GM18861 (cell line): ENCODE data around the gene ASAP3.
"Not testable (repeated sequence)": the region's sequence is repeated elsewhere in the genome, so short reads cannot be mapped to it uniquely, and the experiment has no call there.

Source experiments
- ATAC-seq: cut with Tn5 transposase; IDR thresholded peaks from one replicate; pipeline ENCODE4 v1.9.1; 2021; ENCODE audit not compliant: unreplicated experiment

The ASAP3 gene

GRCh38 chr1:23400324-23401114 lies 83.5 kb downstream of the ASAP3 start:
- ATAC-seq = no peak

DNA sequence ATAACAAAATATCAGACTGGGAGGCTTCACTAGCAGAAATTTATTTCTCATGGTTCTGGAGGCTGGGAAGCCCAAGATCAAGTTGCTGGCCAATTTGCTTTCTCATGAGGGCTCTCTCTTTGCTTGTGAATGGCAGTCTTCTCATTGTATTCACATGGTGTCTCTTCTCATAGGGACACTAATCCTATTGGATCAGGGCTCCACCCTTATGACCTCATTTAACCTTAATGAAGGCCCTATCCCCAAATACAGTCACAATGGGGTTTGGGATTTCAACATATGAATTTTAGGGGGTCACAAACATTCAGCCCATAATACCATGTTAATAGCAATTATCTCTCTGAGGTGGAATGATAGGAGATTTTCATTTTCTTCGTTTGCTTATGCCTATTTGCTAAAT lies 84.8 kb downstream of the ASAP3 start:
- no peak for ATAC-seq

DNA sequence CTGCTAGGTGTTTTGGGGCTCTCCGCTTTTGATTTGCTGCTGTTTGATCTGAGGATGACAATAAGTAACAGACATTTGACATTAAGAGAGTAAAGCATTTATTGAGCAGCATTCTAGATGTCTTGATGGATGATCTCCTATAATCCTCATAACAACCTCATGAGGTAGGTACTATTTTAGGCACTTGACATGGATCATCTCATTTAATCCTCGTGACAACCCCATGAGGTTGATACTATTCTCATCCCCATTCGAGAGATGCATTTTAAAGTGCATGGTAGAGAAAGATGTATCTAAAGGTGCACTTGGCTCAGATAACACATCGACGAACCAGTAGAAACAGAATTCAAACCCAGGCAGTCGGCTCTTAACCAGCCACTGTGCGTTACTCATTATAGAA lies 86.1 kb downstream of the ASAP3 start:
- no peak for ATAC-seq

- no peak for ATAC-seq
These were observed 87.6 kb downstream of the ASAP3 start for GRCh38 chr1:23396380-23396779.

- no peak for ATAC-seq
These were observed 88.1 kb downstream of the ASAP3 start for GRCh38 chr1:23395849-23396248.

DNA sequence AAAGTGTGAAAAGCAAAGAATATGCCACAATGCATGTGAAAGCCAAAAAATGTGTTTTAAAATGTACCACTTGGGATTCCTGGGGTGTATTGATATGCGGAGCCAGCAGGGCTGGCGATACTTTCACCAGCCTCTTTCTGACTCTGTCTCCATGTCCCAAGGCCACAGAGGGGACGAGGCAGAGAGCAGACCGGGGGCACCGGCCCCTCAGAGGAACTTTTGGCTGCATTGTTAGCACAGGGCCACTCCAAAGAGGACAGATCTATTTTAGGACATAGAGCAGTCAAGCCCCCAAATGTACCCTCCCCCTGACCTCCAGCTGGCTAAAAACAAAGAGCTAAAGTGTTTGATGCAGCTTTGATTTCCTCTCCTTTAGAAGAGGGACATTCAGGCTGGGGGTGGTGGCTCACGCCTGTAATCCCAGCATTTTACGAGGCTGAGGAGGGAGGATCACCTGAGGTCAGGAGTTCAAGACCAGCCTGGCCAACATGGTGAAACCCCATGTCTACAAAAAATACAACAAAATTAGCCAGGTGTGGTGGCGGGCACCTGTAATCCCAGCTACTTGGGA lies 88.7 kb downstream of the ASAP3 start:
- ATAC-seq = no peak

DNA sequence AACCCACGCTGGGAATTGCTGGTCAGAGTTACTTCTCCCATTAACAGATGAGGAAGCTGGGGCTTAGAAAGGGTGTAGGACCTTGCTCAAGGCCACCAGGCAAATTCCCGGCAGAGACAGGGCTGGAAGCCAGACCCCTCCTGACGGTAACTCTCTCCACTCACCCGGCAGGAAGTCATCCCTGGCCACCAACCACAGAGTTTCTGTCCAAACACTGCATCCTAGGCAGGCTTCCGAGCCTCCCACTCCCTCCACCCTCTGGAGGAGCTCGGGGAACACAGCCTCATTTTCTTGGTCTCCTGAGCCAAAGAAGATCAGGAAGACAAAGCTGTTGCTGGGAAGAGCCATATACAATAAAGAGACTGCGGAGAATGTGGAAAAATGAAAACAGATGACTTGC lies 89.3 kb downstream of the ASAP3 start:
- ATAC-seq = no peak

DNA sequence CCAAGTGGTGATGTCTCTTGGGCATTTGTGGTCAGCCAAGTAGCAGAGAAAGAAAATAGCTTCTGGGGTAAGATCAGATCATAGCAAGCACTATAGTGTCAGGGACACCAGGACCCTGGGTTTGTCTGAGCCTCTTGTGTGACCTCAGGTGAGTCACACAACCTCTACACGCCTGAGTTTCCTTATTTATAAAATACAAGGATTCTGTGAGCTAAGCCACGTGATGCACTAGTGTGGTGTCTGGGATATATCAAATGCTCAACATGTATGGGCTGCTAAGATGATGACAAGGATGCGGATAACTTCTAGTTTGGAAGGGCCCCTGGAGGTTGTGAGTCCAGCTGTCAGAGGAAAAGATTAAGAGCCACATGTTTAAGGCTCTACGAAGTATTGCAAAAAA lies 89.8 kb downstream of the ASAP3 start:
- ATAC-seq = no peak

DNA sequence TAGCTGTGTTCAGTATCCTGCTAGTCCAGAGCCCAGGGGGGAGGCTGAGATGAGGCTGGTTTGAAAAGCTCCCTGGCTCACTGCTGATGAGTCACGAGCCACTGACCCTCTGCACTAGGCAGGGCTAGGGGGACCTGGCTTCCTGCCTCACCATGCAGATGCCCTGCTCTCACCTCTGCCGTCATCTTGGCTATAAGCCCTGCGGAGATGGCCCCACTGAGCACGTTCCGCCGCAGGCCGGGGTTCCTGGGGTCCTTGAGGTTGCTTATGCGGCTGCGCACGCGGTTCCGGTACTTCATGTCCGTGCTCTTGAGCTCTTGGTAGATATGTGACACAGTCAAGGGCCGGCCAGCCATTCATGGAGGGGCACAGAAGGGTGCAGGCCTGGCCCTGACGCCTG lies 90.3 kb downstream of the ASAP3 start:
- ATAC-seq = no peak

DNA sequence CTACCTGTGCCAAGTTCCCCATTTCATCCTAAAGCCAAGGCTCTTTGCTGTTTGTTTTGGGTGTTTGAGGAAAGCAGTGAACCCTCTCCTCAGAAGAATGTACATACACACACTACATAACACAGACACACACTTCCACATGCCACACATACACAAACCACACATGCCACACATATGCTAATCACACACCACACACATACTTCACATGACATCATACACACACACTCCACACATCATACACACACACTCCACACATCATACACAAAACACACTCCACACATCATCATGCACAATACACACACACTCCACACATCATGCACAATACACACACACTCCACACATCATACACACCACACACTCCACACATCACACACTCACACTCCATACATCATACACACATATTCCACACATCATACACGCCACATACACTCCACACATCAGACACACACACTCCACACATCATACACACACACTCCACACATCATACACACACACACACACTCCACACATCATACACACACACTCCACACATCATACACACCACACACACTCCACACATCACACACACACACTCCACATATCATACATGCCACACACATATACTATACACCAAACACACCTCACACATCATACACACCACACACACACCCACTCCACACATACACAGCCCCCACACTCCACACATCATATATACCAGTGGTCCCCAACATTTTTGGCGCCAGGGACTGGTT lies 91.7 kb downstream of the ASAP3 start:
- no peak for ATAC-seq

- no peak for ATAC-seq
These were observed 94.1 kb downstream of the ASAP3 start for GRCh38 chr1:23389837-23390321.

DNA sequence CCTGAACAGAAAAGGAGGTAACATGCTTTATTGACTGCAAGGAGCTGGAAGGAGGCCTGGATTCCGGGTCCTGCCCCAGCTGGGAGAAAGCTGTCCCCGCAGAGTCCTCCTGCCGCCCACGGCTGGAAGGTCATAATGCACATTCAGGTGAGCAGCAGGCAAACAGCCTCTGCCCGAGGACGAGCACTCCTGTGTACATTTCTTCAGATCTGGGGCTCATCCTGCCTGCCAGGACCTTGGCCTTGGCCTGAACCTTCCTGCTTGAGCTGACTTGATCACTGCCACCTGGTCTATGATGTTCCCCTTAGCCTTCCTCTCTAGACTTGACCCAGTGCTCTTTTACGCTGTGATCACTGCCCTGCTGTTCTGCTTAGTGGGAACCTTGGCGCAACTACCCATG lies 96.5 kb downstream of the ASAP3 start:
- no peak for ATAC-seq

GRCh38 chr1:23385119-23385621 lies 98.8 kb downstream of the ASAP3 start:
- ATAC-seq = no peak

DNA sequence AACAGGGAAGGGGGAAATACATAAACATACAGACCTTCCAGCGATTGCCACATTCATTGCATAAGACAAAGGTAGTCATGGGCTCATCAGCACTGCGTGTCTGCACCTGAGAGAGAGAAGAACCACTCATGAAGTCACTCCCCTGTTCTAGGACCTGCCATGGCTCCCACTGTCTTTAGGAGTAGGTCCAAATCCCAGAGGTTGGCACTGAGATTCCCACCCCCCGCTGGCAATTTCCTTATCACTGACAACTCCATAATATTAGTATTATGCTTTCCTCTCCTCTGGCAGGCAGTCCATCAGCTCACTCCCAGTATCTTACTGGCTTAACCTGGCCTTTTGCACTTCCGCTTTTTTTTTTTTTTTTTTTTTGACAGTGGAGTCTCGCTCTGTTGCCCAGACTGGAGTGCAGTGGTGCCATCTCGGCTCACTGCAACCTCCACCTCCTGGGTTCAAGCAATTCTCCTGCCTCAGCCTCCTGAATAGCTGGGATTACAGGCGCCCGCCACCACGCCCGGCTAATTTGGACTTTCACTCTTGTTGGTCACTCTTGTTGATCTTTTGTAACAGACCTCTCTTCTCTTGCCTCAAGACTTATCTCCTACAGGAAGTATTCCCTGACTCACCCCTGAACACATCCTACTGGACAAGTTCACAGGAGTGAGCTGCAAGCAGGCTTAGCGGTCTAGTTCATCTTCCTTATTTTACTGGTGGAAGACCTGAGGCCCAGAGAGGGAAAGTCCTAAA lies 99.5 kb downstream of the ASAP3 start:
- no peak for ATAC-seq

DNA sequence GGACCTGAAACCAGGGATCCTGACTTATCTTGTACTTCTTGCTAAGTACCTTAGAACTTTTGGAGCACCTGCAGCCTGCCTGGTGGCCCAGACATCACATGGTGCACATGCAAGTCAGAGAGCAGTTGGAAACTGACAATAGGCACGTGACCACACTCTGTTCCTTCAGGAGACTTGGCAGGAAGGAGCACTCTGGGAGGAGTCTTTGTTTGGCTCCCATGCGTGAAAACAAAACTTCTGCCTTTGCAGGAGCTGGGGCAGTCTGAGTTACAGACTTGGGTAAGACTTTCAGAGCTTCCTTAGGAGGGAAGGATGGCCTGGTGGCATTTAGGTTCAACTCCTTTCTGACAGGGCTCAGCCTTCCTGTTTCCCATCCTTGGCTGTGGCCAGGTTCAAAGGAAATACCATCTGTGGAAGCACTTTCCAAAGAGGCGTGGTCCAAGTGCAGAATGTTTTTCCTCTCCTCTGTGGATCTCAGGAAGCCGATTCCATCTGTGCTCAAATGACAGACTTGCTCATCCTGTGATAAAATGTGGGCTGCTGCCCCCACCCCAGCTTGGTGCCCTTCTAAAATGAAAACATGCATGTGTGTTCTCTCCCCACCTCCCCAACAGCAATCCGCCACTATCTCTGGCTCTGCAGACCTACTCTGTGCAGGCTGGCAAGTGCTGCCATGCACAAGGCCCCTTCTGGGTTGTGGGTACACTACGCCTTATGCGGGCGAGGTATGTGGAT lies 100.2 kb downstream of the ASAP3 start:
- ATAC-seq = no peak

DNA sequence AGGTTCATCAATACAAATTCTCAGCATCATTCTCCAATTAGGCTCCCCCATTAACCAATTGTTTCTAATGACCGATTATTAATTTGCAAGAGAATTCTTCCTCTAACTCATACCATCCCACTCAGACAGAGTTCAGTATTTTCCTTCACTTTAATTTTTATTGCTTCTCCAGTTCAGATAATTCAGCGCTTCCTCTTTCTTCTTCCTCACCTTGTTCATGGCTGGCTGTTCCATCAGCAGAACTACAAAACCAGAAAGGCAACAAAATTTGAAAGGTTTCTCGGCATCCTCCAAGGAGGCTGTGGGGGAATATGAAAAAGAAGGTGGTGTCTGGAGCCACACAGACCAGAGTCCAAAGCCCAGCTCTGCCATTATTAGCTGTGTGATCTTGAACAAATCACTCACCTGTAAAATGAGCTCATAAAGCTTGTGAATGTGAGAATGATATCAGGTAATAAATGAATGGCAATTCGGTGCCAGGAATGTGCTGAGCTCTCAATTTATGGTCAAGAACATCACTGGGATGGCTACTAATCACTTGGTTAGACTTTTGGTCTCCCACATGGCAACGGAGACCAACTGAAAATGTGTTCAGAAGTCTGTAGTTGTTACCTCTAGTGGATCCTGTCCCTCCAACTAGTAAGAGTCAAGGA lies 102.6 kb downstream of the ASAP3 start:
- ATAC-seq = no peak

DNA sequence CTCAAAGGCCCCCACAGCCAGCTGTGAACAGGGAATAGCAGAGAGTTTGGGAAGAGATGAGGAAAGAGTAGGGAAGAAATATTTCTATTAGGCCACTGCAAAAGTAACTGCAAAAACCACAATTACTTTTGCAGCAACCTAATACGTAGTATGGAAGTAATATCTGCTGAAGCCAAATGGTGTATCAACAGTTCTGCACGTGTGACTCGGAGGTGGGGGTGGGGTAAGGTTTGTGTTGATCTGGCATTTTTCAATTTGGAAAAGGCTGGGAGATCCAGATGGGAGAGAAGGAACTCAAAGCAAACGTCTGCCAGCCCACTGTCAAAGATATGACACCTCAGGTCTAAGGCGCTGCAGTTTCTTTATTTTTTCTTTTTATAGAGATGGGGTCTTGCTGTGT lies 103.3 kb downstream of the ASAP3 start:
- no peak for ATAC-seq

DNA sequence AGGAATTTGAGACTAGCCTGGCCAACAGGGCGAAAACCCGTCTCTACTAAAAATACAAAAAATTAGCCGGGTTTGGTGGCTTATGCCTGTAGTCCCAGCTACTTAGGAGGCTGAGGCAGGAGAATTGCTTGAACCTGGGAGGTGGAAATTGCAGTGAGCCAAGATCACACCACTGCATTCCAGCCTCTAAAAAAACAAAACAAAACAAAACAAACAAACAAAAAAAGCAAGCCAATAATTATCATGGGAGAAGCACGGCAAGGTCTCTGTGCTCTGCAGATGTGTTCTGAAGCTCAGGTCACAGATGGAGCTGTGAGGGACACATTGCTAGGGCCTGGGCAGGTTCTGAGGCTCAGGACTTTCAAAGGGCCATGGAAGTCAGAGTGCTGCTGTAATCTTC lies 103.7 kb downstream of the ASAP3 start:
- not testable (repeated sequence) for ATAC-seq
